ENCODE data around the gene XPA. TPM values are rescaled to one million over a fixed set of nuclear protein-coding genes. Genes with fewer than 3 reads are reported as not detected.
A peak's percentile ranks its signal among the peaks of the same experiment; 100 is the strongest.

XPA gene
- total and polyA plus RNA-seq, 10 of the 15 experiments (the other 5 are each of a cell fraction or from before 2014, with no cell fraction given) = 6.2 to 19.9 (median 12.3) TPM

GRCh38 chr9:97632985-97633858 lies 63.9 kb downstream of the XPA start, which contains the start of the genes NCBP1 and TSTD2:
TSS of gene NCBP1 (plus strand) at chr9:97633821. CDS start at chr9:97633882, 61 bp downstream.
TSS of gene TSTD2 (minus strand) at chr9:97633368. CDS start at chr9:97627562, 5,806 bp downstream.
- Histone ChIP-seq H3K79me2 (ENCODE audit: control insufficient read depth, insufficient read depth, low read length) (peaks cover 74% of the 10 kb centered on the region), H2AFZ (ENCODE audit: control insufficient read depth, low read depth, low read length) (peak within 1 kb of the TSS; percentile 97), H3K9me3 (replicated peaks; ENCODE audit: control insufficient read depth, insufficient read depth, low read length) (no peaks in the 10 kb centered on the region), H4K20me1 (ENCODE audit: control insufficient read depth, insufficient read depth) (no peaks in the 10 kb centered on the region), H3K4me2 (ENCODE audit: control insufficient read depth, insufficient read depth) (peak within 1 kb of the TSS; percentile 78), H3K27ac (ENCODE audit: control insufficient read depth, insufficient read depth) (peak within 1 kb of the TSS; percentile 93), H3K4me3 (peak within 1 kb of the TSS; percentile 96), H3K9ac (ENCODE audit: control insufficient read depth, insufficient read depth, low read length) (peak within 1 kb of the TSS; percentile 87), H3K36me3 (ENCODE audit: control insufficient read depth in 2 of 2, insufficient read depth in 2 of 2, low read length in 1 of 2) (no peaks in the 10 kb centered on the region), H3K27me3 (replicated peaks in 1 of 2; ENCODE audit: control insufficient read depth in 2 of 2, insufficient read depth in 2 of 2, low read length in 1 of 2) (no peaks in the 10 kb centered on the region), H3K4me1 (ENCODE audit: control insufficient read depth, insufficient read depth, low read length) (peaks cover 5% of the 10 kb centered on the region)
- ATAC-seq = peak; percentile 90
- in situ Hi-C loops (cut with MboI) = loop anchor here (25.0 kb wide), 1 partner anchor 1221 kb away; the partner anchor contains the start of gene ZNF367
- ChIA-PET POLR2A (interaction anchor here (0.6 to 2.2 kb wide), 15 partner anchors 10 to 779 kb away, joined by 3 to 22 read pairs (median 4); partner anchors contain the start of genes TMOD1, TRMO, XPA and ZNF782), RAD21 (ENCODE audit: unreplicated experiment) (interaction anchor here (0.7 to 3.6 kb wide), 17 partner anchors 15 to 779 kb away, joined by 3 to 22 read pairs (median 4); partner anchors contain the start of genes TMOD1, XPA and ZNF782), CTCF (interaction anchor here (0.7 to 3.5 kb wide), 17 partner anchors 10 to 288 kb away, joined by 3 to 29 read pairs (median 4); partner anchors contain the start of genes TMOD1 and XPA), SMC1A (ENCODE audit: uncharacterized antibody, unreplicated experiment) (interaction anchor here (0.7 to 3.1 kb wide), 18 partner anchors 10 to 1518 kb away, joined by 3 to 16 read pairs (median 4); partner anchors contain the start of genes TBC1D2, TRMO and XPA)
- intact Hi-C loops (cut with micrococcal nuclease; ENCODE audit: unreplicated experiment) = no loop called here
- BruUV-seq (replicated peaks) = no TSS peak
- peak; percentile 99 for FAIRE-seq
- peak; percentile 92 for DNase-seq (ENCODE audit: low read depth, low spot score)
- WGBS (ENCODE audit: insufficient coverage, insufficient replicate concordance, low lambda C conversion rate, missing lambda C conversion rate) = under 1% methylated on average over 80 of the region's 83 CpGs
- TF ChIP-seq CREM (IDR thresholded peaks at IDR 0.05; ENCODE audit: low read depth) (peak; percentile 97), MEF2B (IDR thresholded peaks at IDR 0.05; ENCODE audit: partially characterized antibody, poor library complexity, severe bottlenecking) (peak; percentile 42), GABPA (IDR thresholded peaks at IDR 0.05; ENCODE audit: low read depth) (peak; percentile 96), HDGF (IDR thresholded peaks at IDR 0.05) (no peak; the same call in none of the 2 replicates), RELA (IDR thresholded peaks at IDR 0.05; ENCODE audit: borderline replicate concordance, partially characterized antibody) (peak; percentile 12), MAX (IDR thresholded peaks at IDR 0.05; ENCODE audit: low read depth, low read length) (peak; percentile 90), GATAD2B (conservative IDR thresholded peaks at IDR 0.05; ENCODE audit: low read depth) (peak; percentile 69; the same call in 1 of the 2 replicates), TCF12 (IDR thresholded peaks at IDR 0.05; ENCODE audit: low read depth, low read length) (peak; percentile 48; the same call in 1 of the 2 replicates), BACH1 (IDR thresholded peaks at IDR 0.05; ENCODE audit: borderline replicate concordance) (peak; percentile 70), SPI1 (IDR thresholded peaks at IDR 0.05; ENCODE audit: borderline replicate concordance, insufficient read depth, low read depth, low read length) (peak; percentile 43), MLLT1 (IDR thresholded peaks at IDR 0.05) (peak; percentile 53; the same call in 1 of the 2 replicates), PRDM15 (CRISPR knock-in tag; IDR thresholded peaks at IDR 0.05) (no peak), RELB (IDR thresholded peaks at IDR 0.05; ENCODE audit: low read depth) (peak; percentile 67; the same call in 1 of the 2 replicates)

All from GM12878 (cell line).